Gastrocnemius medialis (tissue), 4 donors: Measurements from ENCODE around the gene CRIP1. TPM values are rescaled to one million over a fixed set of nuclear protein-coding genes. Genes with fewer than 3 reads are reported as not detected.

Experiments
- ATAC-seq, 2 donors: fragments of 150-250 bp; one replicate each; pipeline ENCODE4 v1.9.1; 2016
- DNase-seq, 2 donors: peaks; one replicate each; pipeline ENCODE4 v3.0.0-alpha.2; 2019
- H3K27ac ChIP-seq, 4 donors: fragments of 200-600 bp; sonication (generic); 1 replicate in 1 of 4; 2 replicates in 3 of 4; pipeline ENCODE4 v1.5.1; 2016 to 2018; ENCODE audit warnings: mild to moderate bottlenecking in 2 of 4, moderate library complexity in 1 of 4
- H3K27me3 ChIP-seq, 3 donors: fragments of 200-600 bp; sonication (generic) in 2 of 3; 1 replicate in 1 of 3; 2 replicates in 2 of 3; pipeline versions ENCODE4 v1.5.1 to v1.6.0; 2016 to 2019; ENCODE audit warnings: mild to moderate bottlenecking in 1 of 3, moderate library complexity in 1 of 3
- H3K36me3 ChIP-seq, 2 donors: fragments of 200-600 bp; sonication (generic) in 1 of 2; one replicate each; pipeline ENCODE4 v1.5.1; 2017 to 2018
- H3K4me1 ChIP-seq, 2 donors: fragments of 200-600 bp; sonication (generic) in 1 of 2; one replicate each; pipeline ENCODE4 v1.5.1; 2016 to 2017; ENCODE audit warnings: mild to moderate bottlenecking in 2 of 2
- H3K4me3 ChIP-seq, 4 donors: fragments of 200-600 bp; sonication (generic) in 3 of 4; 1 replicate in 1 of 4; 2 replicates in 3 of 4; pipeline ENCODE4 v1.5.1; 2016 to 2019; ENCODE audit warnings: mild to moderate bottlenecking in 2 of 4
- H3K9me3 ChIP-seq, 3 donors: fragments of 200-600 bp; sonication (generic) in 2 of 3; 1 replicate in 1 of 3; 2 replicates in 2 of 3; pipeline ENCODE4 v1.5.1; 2016 to 2019
- POLR2A ChIP-seq, 2 donors: fragments of 450-650 bp; IDR thresholded peaks; one replicate each; pipeline ENCODE4 v1.6.1; 2017; ENCODE audit warnings: antibody characterized with exemption in 2 of 2, mild to moderate bottlenecking in 2 of 2, moderate library complexity in 2 of 2
- in situ Hi-C, 4 donors: fragments of 200-750 bp; cut with MboI; loops; one replicate each; pipeline versions ENCODE4 v1.15.0 to v1.8.0; 2017; ENCODE audit warnings: low sequenced_read_pairs in 4 of 4
- intact Hi-C: fragments of 100-400 bp; cut with DNase I; formaldehyde crosslinking; loops from one replicate; pipeline ENCODE4 v1.15.1; 2023; ENCODE audit warnings: low total_unique reads
- total RNA-seq, 4 donors: library from RNA; depleted of rRNA; stranded (reverse); fragments of >200 nt; gene quantifications; one replicate each; pipeline versions ENCODE4 v1.1.0 to v1.2.3, GENCODE V29; 2016
- TF ChIP-seq, protein P1 (sequence below), 5 experiments: fragments of 450-650 bp in 3 of 5; fragments of 200-600 bp in 2 of 5; sonication (generic) in 2 of 5; IDR thresholded peaks in 4 of 5; conservative IDR thresholded peaks in 1 of 5; 1 replicate in 4 of 5; 2 replicates in 1 of 5; pipeline ENCODE4 v1.5.1; 2016 to 2019; ENCODE audit warnings: antibody characterized with exemption in 5 of 5, mild to moderate bottlenecking in 3 of 5, moderate library complexity in 3 of 5

CRIP1 gene
- total RNA-seq, 4 donors from 2014 or later, result 2.6 to 7.6 (median 5.3) TPM

DNA sequence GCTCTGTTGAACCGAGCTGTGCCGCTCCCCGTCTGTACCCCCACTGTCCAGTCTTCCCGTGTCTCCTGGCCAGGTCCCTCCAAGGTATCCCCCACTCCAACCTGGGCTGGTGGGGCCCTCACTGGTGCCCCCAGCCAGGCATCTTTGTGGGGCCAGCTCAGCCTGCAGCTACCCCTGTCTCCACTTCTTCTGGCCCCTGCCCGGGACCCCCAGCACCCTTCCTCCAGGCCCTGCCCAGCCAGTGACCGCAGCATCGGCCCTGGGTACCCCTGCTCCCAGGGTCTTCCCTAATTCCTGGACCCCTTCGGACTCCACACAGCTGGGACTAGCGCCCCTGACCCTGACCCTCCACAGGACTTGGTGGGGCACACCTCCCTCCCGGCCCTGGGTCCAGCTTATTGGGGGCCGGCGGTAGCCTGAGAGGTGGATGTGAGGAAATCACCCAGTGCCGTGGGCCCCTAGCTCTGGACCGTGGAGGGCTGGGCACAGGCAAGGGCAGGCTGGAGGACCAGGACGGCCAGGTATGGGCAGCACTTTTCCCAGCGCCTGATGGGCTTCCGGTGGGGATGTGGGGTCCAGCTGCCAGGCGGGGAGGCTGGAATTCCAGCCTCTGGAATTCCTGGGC, 4.1 kb upstream of the CRIP1 start:
- DNase-seq, result no peak
- H3K9me3 ChIP-seq, result no peaks in the 10 kb centered on the region
- intact Hi-C loops, result no loop called here
- no peaks in the 10 kb centered on the region for H3K36me3 ChIP-seq
- H3K4me3 ChIP-seq, result no peak overlapping the region
- H3K4me1 ChIP-seq, result peaks cover 21 to 38% of the 10 kb centered on the region in 2 donors
- TF ChIP-seq POLR2A (IDR thresholded peaks at IDR 0.05), result no peak
- TF ChIP-seq, protein P1, sequence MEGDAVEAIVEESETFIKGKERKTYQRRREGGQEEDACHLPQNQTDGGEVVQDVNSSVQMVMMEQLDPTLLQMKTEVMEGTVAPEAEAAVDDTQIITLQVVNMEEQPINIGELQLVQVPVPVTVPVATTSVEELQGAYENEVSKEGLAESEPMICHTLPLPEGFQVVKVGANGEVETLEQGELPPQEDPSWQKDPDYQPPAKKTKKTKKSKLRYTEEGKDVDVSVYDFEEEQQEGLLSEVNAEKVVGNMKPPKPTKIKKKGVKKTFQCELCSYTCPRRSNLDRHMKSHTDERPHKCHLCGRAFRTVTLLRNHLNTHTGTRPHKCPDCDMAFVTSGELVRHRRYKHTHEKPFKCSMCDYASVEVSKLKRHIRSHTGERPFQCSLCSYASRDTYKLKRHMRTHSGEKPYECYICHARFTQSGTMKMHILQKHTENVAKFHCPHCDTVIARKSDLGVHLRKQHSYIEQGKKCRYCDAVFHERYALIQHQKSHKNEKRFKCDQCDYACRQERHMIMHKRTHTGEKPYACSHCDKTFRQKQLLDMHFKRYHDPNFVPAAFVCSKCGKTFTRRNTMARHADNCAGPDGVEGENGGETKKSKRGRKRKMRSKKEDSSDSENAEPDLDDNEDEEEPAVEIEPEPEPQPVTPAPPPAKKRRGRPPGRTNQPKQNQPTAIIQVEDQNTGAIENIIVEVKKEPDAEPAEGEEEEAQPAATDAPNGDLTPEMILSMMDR (IDR thresholded peaks at IDR 0.05 in 4 of 5, conservative IDR thresholded peaks at IDR 0.05 in 1 of 5), result no peak
- peaks cover 5 to 15% (median 7%) of the 10 kb centered on the region in 3 donors for H3K27me3 ChIP-seq
- ATAC-seq, result no peak
- in situ Hi-C loops, result loop anchor here in 1 of 4 donors (25.0 kb wide), 1 partner anchor 120 kb away; no protein-coding TSS in a partner anchor
- H3K27ac ChIP-seq, result peak overlapping the region; percentile 67 to 81 (median 78)

DNA sequence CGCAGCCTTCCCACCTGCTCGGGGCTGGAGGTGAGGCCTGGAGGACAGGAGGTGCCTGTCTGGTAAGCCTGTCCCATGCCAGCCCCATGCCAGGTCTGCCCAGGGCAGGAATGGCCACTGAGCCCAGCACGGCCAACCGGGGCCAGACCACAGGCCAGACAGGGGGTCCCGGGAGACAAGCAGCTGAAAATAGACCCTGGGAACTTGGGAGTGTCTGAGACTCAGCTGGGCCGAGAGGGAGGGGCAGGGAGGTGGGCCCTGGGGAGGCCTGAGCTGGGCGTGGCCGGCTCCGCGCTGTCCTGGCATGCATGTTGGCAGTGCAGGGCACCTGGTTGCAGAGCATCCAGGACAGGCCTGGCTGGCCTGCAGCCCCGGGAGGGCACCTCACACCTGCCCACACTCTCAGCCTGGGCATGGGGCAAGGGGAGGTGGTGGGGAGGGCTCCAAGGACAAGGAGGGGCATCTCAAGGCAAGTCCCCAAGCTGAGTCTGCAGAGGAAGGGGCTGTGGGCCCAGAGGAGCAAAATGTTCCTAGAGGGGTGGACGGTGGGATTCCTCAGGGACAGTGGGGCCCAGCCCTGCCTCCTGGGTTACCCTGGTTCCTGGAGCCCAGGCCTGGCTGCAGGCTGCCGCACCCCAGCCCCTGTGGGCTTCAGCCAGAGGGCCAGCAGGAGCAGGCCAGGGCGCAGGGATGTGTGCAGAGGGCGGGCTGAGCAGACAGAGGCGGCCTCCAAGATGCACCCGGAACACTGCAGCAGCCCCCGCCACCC, 3.2 kb upstream of the CRIP1 start:
- H3K4me3 ChIP-seq, result no peak overlapping the region
- H3K27ac ChIP-seq, result peak overlapping the region; percentile 67 to 81 (median 78)
- ATAC-seq (no peak), DNase-seq (no peak)
- H3K9me3 ChIP-seq, result no peaks in the 10 kb centered on the region
- peaks cover 21 to 44% of the 10 kb centered on the region in 2 donors for H3K4me1 ChIP-seq
- H3K27me3 ChIP-seq, result peaks cover 5 to 15% (median 7%) of the 10 kb centered on the region in 3 donors
- TF ChIP-seq, protein P1 (IDR thresholded peaks at IDR 0.05 in 4 of 5, conservative IDR thresholded peaks at IDR 0.05 in 1 of 5), result no peak
- TF ChIP-seq POLR2A (IDR thresholded peaks at IDR 0.05), result no peak
- no peaks in the 10 kb centered on the region for H3K36me3 ChIP-seq
- in situ Hi-C loops, result loop anchor here in 1 of 4 donors (25.0 kb wide), 1 partner anchor 121 kb away; no protein-coding TSS in a partner anchor
- intact Hi-C loops, result no loop called here

DNA sequence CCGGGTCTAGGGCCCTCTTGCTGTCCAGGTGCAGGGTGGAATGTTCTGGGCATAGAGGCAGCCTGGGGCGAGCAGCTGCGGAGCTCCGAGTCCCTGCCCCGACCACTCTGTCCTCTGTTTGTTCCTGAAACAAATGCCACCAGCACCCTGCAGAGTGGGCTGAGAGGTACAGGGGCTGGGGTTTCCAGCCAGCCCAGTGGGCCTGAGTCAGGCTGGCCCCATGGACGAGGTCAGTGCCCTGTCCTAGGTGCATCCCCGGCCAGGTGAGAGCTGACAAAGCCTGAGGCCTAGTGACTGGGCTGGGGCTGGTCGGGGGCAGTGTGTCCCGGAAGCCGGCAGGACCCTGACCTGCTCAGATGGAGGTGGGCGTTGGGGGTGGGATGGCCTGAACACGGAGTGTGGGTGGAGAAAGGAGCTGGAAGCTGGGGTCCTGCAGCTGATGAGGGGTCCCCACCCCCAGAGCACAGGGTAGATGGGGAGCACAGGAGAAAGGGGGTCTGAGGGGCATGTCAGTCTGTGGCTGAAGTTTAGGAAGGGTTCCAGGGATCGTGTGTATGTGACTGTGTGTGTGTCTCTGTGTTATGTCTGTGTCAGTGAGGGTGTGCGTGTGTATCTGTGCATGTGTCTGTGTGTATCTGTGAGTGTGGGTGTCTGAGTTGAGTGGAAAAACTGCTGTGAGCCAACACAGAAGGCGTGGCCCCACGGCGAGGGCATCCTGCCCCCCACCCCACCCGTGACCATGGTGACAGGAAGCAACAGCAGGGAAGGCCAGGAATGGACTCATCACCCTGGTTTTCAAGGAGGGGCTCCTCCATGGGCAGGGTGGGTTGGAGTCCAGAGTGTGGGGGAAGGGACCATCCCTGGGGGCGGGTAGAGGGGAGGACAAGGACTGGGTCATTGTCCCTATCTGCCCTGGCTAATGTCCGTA, 2.4 kb upstream of the CRIP1 start:
- Histone ChIP-seq H3K27me3 (peaks cover 5 to 15% (median 7%) of the 10 kb centered on the region in 3 donors), H3K4me3 (no peak overlapping the region), H3K27ac (peak overlapping the region in 2 of 4 donors; percentile 11 to 38), H3K36me3 (no peaks in the 10 kb centered on the region), H3K4me1 (peaks cover 26 to 51% of the 10 kb centered on the region in 2 donors), H3K9me3 (no peaks in the 10 kb centered on the region)
- in situ Hi-C loops, result loop anchor here in 1 of 4 donors (25.0 kb wide), 1 partner anchor 122 kb away; no protein-coding TSS in a partner anchor
- ATAC-seq, result no peak
- intact Hi-C loops, result no loop called here
- DNase-seq, result no peak
- TF ChIP-seq POLR2A (IDR thresholded peaks at IDR 0.05), result no peak
- TF ChIP-seq, protein P1 (IDR thresholded peaks at IDR 0.05 in 4 of 5, conservative IDR thresholded peaks at IDR 0.05 in 1 of 5), result no peak

DNA sequence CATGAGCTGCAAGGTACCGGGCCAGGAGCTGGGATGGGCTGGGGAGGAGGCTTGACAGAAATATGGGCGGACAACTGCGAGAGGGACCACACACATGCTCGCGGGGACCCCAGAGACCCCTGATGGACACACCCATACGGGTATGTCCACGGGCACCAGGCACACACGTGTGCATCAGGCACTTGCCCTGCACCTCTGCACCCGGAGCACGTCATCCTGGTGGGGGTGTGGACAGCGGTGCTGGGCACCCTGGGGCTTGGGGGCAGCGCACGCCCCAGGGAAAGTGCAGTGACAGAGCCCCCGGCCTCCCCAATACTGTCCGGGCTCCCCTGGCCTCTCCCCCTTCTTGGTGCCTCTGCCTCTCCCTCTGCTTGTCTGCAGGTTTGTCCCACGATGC, 1.7 kb upstream of the CRIP1 start:
- DNase-seq (no peak), ATAC-seq (no peak)
- peak overlapping the region in 1 of 4 donors; percentile 79 for H3K27ac ChIP-seq
- peaks cover 5 to 15% (median 7%) of the 10 kb centered on the region in 3 donors for H3K27me3 ChIP-seq
- no peak overlapping the region for H3K4me3 ChIP-seq
- peaks cover 28 to 58% of the 10 kb centered on the region in 2 donors for H3K4me1 ChIP-seq
- H3K36me3 ChIP-seq, result no peaks in the 10 kb centered on the region
- intact Hi-C loops, result no loop called here
- no peaks in the 10 kb centered on the region for H3K9me3 ChIP-seq
- TF ChIP-seq POLR2A (IDR thresholded peaks at IDR 0.05), result no peak
- TF ChIP-seq, protein P1 (IDR thresholded peaks at IDR 0.05 in 4 of 5, conservative IDR thresholded peaks at IDR 0.05 in 1 of 5), result no peak
- in situ Hi-C loops, result loop anchor here in 1 of 4 donors (25.0 kb wide), 1 partner anchor 123 kb away; no protein-coding TSS in a partner anchor
